ENCODE results near the gene GALM. TPM values are rescaled to one million over a fixed set of nuclear protein-coding genes. Genes with fewer than 3 reads are reported as not detected.

The GALM gene
- total and polyA plus RNA-seq, 2 of the 13 experiments (the other 11 are each of a cell fraction or from before 2014, with no cell fraction given), result 65.5 to 90.0 TPM

DNA sequence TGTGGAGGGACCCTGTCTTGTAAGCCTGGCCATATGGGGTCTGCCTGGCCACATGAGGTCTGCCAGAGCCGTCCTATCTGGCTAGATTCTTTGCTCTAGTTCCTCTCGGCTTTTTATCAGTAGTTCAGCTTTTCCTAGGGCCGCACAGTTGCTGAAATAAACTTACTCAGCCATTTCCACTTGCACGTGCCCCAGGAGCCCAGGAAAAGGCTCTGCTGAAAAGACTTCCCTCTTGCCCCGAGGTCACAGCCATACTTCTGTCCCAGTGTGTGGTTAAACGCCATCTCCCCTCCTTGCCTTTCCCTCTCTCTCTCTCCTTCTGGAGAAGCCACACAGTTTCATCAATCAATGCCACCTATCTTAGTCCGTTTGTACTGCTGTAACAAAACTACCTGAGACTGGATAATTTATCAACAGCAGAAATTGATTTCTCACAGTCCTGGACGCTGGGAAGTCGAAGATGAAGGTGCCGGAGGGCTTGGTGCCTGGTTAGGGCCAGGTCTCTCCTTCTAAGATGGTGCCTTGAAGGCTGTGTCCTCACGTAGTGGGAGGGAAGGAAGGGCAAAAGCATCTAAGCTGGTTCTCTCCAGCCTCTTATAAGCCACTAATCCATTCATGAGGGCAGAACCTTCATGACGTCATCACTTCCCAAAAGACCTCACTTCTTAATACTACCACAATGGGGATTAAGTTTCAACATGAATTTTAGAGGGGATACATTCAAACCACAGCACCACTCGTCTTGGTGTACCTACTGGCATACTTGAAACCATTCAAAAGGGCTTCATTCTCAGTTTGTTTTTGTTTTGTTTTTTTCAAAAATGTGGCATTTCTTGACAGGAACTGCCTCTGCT lies 11.2 kb upstream of the GALM start (continued):
- TF ChIP-seq, protein P1, sequence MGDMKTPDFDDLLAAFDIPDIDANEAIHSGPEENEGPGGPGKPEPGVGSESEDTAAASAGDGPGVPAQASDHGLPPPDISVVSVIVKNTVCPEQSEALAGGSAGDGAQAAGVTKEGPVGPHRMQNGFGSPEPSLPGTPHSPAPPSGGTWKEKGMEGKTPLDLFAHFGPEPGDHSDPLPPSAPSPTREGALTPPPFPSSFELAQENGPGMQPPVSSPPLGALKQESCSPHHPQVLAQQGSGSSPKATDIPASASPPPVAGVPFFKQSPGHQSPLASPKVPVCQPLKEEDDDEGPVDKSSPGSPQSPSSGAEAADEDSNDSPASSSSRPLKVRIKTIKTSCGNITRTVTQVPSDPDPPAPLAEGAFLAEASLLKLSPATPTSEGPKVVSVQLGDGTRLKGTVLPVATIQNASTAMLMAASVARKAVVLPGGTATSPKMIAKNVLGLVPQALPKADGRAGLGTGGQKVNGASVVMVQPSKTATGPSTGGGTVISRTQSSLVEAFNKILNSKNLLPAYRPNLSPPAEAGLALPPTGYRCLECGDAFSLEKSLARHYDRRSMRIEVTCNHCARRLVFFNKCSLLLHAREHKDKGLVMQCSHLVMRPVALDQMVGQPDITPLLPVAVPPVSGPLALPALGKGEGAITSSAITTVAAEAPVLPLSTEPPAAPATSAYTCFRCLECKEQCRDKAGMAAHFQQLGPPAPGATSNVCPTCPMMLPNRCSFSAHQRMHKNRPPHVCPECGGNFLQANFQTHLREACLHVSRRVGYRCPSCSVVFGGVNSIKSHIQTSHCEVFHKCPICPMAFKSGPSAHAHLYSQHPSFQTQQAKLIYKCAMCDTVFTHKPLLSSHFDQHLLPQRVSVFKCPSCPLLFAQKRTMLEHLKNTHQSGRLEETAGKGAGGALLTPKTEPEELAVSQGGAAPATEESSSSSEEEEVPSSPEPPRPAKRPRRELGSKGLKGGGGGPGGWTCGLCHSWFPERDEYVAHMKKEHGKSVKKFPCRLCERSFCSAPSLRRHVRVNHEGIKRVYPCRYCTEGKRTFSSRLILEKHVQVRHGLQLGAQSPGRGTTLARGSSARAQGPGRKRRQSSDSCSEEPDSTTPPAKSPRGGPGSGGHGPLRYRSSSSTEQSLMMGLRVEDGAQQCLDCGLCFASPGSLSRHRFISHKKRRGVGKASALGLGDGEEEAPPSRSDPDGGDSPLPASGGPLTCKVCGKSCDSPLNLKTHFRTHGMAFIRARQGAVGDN (CRISPR knock-in tag; IDR thresholded peaks at IDR 0.05), result peak; percentile 57
- 0 out of 2 replicates have a peak, but pooled peaks have one; percentile 12 for TF ChIP-seq PHF20 (CRISPR knock-in tag; IDR thresholded peaks at IDR 0.05)
- no peak; the same call in 1 of the 2 replicates for TF ChIP-seq ISL2 (CRISPR knock-in tag; IDR thresholded peaks at IDR 0.05)
- TF ChIP-seq, protein P2, sequence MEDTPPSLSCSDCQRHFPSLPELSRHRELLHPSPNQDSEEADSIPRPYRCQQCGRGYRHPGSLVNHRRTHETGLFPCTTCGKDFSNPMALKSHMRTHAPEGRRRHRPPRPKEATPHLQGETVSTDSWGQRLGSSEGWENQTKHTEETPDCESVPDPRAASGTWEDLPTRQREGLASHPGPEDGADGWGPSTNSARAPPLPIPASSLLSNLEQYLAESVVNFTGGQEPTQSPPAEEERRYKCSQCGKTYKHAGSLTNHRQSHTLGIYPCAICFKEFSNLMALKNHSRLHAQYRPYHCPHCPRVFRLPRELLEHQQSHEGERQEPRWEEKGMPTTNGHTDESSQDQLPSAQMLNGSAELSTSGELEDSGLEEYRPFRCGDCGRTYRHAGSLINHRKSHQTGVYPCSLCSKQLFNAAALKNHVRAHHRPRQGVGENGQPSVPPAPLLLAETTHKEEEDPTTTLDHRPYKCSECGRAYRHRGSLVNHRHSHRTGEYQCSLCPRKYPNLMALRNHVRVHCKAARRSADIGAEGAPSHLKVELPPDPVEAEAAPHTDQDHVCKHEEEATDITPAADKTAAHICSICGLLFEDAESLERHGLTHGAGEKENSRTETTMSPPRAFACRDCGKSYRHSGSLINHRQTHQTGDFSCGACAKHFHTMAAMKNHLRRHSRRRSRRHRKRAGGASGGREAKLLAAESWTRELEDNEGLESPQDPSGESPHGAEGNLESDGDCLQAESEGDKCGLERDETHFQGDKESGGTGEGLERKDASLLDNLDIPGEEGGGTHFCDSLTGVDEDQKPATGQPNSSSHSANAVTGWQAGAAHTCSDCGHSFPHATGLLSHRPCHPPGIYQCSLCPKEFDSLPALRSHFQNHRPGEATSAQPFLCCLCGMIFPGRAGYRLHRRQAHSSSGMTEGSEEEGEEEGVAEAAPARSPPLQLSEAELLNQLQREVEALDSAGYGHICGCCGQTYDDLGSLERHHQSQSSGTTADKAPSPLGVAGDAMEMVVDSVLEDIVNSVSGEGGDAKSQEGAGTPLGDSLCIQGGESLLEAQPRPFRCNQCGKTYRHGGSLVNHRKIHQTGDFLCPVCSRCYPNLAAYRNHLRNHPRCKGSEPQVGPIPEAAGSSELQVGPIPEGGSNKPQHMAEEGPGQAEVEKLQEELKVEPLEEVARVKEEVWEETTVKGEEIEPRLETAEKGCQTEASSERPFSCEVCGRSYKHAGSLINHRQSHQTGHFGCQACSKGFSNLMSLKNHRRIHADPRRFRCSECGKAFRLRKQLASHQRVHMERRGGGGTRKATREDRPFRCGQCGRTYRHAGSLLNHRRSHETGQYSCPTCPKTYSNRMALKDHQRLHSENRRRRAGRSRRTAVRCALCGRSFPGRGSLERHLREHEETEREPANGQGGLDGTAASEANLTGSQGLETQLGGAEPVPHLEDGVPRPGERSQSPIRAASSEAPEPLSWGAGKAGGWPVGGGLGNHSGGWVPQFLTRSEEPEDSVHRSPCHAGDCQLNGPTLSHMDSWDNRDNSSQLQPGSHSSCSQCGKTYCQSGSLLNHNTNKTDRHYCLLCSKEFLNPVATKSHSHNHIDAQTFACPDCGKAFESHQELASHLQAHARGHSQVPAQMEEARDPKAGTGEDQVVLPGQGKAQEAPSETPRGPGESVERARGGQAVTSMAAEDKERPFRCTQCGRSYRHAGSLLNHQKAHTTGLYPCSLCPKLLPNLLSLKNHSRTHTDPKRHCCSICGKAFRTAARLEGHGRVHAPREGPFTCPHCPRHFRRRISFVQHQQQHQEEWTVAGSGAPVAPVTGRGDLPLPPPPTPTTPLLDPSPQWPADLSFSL (CRISPR knock-in tag; IDR thresholded peaks at IDR 0.05), result no peak
- no peak for TF ChIP-seq PRMT3 (CRISPR knock-in tag; IDR thresholded peaks at IDR 0.05; ENCODE audit: borderline replicate concordance, low read depth)
- 0 out of 2 replicates have a peak, but pooled peaks have one; percentile 13 for TF ChIP-seq ZMYM4 (CRISPR knock-in tag; IDR thresholded peaks at IDR 0.05)
- no peak for TF ChIP-seq SMAD1 (CRISPR knock-in tag; IDR thresholded peaks at IDR 0.05; ENCODE audit: borderline replicate concordance, low read depth)
- TF ChIP-seq ZNF549 (CRISPR knock-in tag; IDR thresholded peaks at IDR 0.05), result no peak
- no peak for TF ChIP-seq ZNF263 (CRISPR knock-in tag; IDR thresholded peaks at IDR 0.05)
- TF ChIP-seq RXRB (CRISPR knock-in tag; IDR thresholded peaks at IDR 0.05; ENCODE audit: borderline replicate concordance), result no peak
- no peak for TF ChIP-seq TAF1 (CRISPR knock-in tag; IDR thresholded peaks at IDR 0.05)
- TF ChIP-seq ZNF674 (CRISPR knock-in tag; IDR thresholded peaks at IDR 0.05; ENCODE audit: low read depth), result no peak
- TF ChIP-seq, protein P3, sequence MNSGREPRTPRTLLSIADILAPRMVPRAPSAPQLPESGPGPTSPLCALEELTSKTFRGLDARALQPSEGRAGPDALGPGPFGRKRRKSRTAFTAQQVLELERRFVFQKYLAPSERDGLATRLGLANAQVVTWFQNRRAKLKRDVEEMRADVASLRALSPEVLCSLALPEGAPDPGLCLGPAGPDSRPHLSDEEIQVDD (CRISPR knock-in tag; IDR thresholded peaks at IDR 0.05; ENCODE audit: borderline replicate concordance), result no peak
- TF ChIP-seq ZNF264 (CRISPR knock-in tag; IDR thresholded peaks at IDR 0.05), result no peak

Data from HepG2 (cell line).